Progenitor cell of endocrine pancreas (in vitro differentiated cells): ENCODE results near the gene CLASRP. TPM values are rescaled to one million over a fixed set of nuclear protein-coding genes. Genes with fewer than 3 reads are reported as not detected.

Experiments used
- DNase-seq: peaks from one replicate; pipeline ENCODE4 v3.0.0; 2021; ENCODE audit warnings: low spot score; ENCODE audit not compliant: unreplicated experiment
- H3K27ac Mint-ChIP-seq: 2 replicates; pipeline ENCODE4 v1.8.0; 2021; ENCODE audit warnings: mild to moderate bottlenecking, moderate library complexity, mixed read lengths
- H3K27me3 Mint-ChIP-seq: 2 replicates; pipeline ENCODE4 v1.8.0; 2021; ENCODE audit warnings: mixed read lengths
- H3K36me3 Mint-ChIP-seq: 2 replicates; pipeline ENCODE4 v1.8.0; 2022; ENCODE audit warnings: mixed read lengths; ENCODE audit not compliant: insufficient read depth
- H3K4me1 Mint-ChIP-seq: 2 replicates; pipeline ENCODE4 v1.8.0; 2021; ENCODE audit warnings: low read depth, mixed read lengths
- H3K4me3 Mint-ChIP-seq: 2 replicates; pipeline ENCODE4 v1.8.0; 2021; ENCODE audit warnings: low read depth, mild to moderate bottlenecking, moderate library complexity, mixed read lengths
- H3K9me3 Mint-ChIP-seq: 2 replicates; pipeline ENCODE4 v1.8.0; 2021; ENCODE audit warnings: low read depth, mixed read lengths
- total RNA-seq: library from RNA; stranded (reverse); gene quantifications from 2 replicates; pipeline ENCODE4 v1.2.1, GENCODE V29; 2021
- TF ChIP-seq, protein P1 (sequence below): fragments of 200-600 bp; sonication (generic); IDR thresholded peaks from one replicate; pipeline ENCODE4 v1.5.0; 2021; ENCODE audit warnings: antibody characterized with exemption, mild to moderate bottlenecking; ENCODE audit not compliant: unreplicated experiment

Gene CLASRP
- total RNA-seq, 1 donor from 2014 or later, result 111 TPM

DNA sequence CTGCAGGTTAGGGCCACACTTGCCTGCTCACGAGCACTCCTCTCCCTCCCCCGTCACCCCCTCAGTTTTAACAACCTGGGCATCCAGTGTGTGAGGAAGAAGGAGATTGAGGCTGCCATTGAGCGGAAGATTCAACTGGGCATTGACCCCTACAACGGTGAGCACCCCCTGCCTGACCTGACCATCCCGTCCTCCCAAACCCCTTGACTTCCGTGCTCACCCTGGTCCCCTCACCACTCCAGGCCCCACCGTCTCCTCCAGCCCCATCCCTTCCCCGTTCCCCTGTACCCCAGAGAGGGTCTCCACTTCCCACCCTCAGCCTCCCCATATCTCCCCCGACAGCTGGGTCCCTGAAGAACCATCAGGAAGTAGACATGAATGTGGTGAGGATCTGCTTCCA, 13.6 kb upstream of the CLASRP start:
- no peak overlapping the region for H3K27ac Mint-ChIP-seq
- no peaks in the 10 kb centered on the region for H3K36me3 Mint-ChIP-seq
- no peaks in the 10 kb centered on the region for H3K27me3 Mint-ChIP-seq
- H3K4me3 Mint-ChIP-seq, result no peak overlapping the region
- no peaks in the 10 kb centered on the region for H3K9me3 Mint-ChIP-seq
- no peaks in the 10 kb centered on the region for H3K4me1 Mint-ChIP-seq
- DNase-seq, result no peak
- TF ChIP-seq, protein P1, sequence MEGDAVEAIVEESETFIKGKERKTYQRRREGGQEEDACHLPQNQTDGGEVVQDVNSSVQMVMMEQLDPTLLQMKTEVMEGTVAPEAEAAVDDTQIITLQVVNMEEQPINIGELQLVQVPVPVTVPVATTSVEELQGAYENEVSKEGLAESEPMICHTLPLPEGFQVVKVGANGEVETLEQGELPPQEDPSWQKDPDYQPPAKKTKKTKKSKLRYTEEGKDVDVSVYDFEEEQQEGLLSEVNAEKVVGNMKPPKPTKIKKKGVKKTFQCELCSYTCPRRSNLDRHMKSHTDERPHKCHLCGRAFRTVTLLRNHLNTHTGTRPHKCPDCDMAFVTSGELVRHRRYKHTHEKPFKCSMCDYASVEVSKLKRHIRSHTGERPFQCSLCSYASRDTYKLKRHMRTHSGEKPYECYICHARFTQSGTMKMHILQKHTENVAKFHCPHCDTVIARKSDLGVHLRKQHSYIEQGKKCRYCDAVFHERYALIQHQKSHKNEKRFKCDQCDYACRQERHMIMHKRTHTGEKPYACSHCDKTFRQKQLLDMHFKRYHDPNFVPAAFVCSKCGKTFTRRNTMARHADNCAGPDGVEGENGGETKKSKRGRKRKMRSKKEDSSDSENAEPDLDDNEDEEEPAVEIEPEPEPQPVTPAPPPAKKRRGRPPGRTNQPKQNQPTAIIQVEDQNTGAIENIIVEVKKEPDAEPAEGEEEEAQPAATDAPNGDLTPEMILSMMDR, result no peak

DNA sequence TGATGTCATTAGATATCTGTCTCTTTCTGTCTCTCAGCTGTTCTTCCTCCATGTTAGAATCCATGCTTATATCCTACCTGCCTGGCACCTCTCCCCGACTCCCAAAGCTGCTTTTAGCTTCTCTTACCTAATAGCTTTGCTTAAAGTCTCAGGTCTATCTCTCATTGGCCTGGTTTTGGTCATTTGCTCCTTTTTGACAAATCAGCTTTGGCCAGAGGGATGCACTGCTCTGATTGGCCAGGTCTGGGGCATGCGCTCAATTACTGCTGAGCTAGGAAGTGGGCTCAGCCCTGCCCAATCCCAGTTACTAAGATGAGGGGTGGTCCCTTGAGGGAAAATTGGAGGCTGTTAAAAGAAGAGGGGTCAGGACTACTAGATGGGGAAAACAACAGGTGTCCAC, 11.5 kb upstream of the CLASRP start:
- Mint-ChIP-seq H3K36me3 (peaks cover 4% of the 10 kb centered on the region), H3K4me3 (no peak overlapping the region), H3K27me3 (no peaks in the 10 kb centered on the region), H3K9me3 (no peaks in the 10 kb centered on the region), H3K27ac (no peak overlapping the region), H3K4me1 (no peaks in the 10 kb centered on the region)
- no peak for DNase-seq
- TF ChIP-seq, protein P1, result no peak

DNA sequence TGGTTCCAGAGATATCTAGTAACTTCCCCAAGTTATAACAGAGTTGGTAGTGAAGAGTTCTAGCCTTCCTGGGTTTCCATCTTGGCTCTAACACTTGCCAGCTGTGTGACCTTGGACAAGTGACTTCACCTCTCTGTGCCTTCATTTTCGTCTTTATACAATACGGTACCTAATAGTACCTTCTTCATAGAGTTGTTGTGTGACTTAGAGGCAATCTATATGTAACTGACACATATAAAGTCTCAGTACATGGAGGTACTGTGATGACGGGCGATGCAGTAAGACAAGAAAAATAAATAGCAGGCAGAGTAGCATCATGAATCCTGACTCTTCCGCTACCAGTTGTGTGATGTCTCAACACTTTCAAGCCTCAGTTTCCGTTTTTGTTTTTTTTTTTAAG, 8.0 kb upstream of the CLASRP start:
- Mint-ChIP-seq H3K4me1 (no peaks in the 10 kb centered on the region), H3K27ac (no peak overlapping the region), H3K27me3 (no peaks in the 10 kb centered on the region), H3K4me3 (no peak overlapping the region), H3K9me3 (no peaks in the 10 kb centered on the region), H3K36me3 (peaks cover 8% of the 10 kb centered on the region)
- TF ChIP-seq, protein P1, result no peak
- DNase-seq, result no peak

DNA sequence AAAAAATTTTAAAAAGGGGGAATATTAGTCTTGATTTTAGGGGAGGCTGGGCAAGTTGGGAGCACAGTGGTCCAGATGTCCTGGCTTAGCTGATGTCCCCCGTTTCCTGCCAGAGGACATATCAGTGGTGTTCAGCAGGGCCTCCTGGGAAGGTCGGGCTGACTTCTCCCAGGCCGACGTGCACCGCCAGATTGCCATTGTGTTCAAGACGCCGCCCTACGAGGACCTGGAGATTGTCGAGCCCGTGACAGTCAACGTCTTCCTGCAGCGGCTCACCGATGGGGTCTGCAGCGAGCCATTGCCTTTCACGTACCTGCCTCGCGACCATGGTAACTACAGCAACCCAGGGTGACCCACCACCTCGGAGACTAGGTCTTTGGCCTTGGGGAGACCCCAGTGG, 6.4 kb upstream of the CLASRP start:
- no peak overlapping the region for H3K27ac Mint-ChIP-seq
- no peaks in the 10 kb centered on the region for H3K9me3 Mint-ChIP-seq
- H3K4me3 Mint-ChIP-seq, result no peak overlapping the region
- peaks cover 8% of the 10 kb centered on the region for H3K36me3 Mint-ChIP-seq
- DNase-seq, result no peak
- no peaks in the 10 kb centered on the region for H3K4me1 Mint-ChIP-seq
- no peaks in the 10 kb centered on the region for H3K27me3 Mint-ChIP-seq
- TF ChIP-seq, protein P1, result no peak

DNA sequence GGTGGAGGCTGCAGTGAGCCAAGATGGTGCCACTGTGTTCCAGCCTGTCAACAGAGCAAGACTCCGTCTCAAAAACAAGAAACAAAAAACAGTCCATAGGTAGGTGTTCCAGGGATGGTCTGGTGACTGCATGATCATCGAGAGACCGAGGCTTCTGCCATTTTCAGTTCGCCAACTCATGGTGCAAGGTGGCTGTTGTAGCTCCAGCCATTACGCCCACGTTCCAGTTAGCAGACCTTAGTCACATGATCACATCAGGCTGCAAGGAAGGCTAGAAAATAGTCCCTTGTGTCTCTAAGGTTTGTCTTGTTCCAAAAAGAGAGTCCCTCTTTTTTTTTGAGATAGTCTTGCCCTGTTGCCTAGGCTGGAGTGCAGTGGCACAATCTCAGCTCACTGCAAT, 3.1 kb upstream of the CLASRP start:
- Mint-ChIP-seq H3K27me3 (no peaks in the 10 kb centered on the region), H3K4me3 (no peak overlapping the region), H3K27ac (no peak overlapping the region), H3K36me3 (peaks cover 10% of the 10 kb centered on the region), H3K4me1 (peaks cover 12% of the 10 kb centered on the region), H3K9me3 (no peaks in the 10 kb centered on the region)
- DNase-seq, result no peak
- TF ChIP-seq, protein P1, result no peak
